Neural progenitor cell (in vitro differentiated cells): Measurements from ENCODE around the gene TEX13D.

Experiments
- EZH2 ChIP-seq: fragments of 200-600 bp; sonication (generic); IDR thresholded peaks from 2 replicates; pipeline ENCODE4 v1.6.1; 2017; ENCODE audit warnings: antibody characterized with exemption, mild to moderate bottlenecking, moderate library complexity
- EZH2phosphoT487 ChIP-seq: fragments of 200-600 bp; sonication (generic); IDR thresholded peaks from 2 replicates; pipeline ENCODE4 v1.6.1; 2017; ENCODE audit warnings: antibody characterized with exemption
- TF ChIP-seq, protein P1 (sequence below): fragments of 200-600 bp; sonication (generic); IDR thresholded peaks from 2 replicates; pipeline ENCODE4 v1.5.1; 2017; ENCODE audit warnings: antibody characterized with exemption, mild to moderate bottlenecking

DNA sequence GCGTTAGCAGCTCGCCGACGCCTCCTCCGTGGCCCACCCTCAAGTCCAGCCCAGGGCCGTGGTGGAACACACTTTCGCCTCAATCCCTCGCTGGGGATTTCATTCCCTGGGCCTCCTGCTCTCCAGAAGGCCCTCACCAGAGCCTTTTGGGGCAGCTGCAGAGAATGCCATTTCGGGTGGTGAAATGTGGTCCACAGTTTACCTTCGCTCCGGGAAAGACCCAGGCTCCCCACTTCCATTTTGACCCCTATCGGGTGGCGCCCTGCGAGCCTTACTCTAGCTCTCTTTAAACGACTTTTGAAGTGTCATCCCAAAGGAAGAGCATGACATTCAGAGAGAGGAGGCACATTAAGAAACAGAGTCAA is 14.4 kb downstream of the TEX13D start:
- TF ChIP-seq, protein P1, sequence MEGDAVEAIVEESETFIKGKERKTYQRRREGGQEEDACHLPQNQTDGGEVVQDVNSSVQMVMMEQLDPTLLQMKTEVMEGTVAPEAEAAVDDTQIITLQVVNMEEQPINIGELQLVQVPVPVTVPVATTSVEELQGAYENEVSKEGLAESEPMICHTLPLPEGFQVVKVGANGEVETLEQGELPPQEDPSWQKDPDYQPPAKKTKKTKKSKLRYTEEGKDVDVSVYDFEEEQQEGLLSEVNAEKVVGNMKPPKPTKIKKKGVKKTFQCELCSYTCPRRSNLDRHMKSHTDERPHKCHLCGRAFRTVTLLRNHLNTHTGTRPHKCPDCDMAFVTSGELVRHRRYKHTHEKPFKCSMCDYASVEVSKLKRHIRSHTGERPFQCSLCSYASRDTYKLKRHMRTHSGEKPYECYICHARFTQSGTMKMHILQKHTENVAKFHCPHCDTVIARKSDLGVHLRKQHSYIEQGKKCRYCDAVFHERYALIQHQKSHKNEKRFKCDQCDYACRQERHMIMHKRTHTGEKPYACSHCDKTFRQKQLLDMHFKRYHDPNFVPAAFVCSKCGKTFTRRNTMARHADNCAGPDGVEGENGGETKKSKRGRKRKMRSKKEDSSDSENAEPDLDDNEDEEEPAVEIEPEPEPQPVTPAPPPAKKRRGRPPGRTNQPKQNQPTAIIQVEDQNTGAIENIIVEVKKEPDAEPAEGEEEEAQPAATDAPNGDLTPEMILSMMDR: no peak
- TF ChIP-seq EZH2: no peak
- no peak for TF ChIP-seq EZH2phosphoT487
